ENCODE data around the gene KRT15. TPM values are rescaled to one million over a fixed set of nuclear protein-coding genes. Genes with fewer than 3 reads are reported as not detected.

The KRT15 gene
- total RNA-seq, 2 donors from 2014 or later, result not detected

- no peak for ATAC-seq
- DNase-seq (ENCODE audit: low spot score), result peak; percentile 56
- Mint-ChIP-seq H3K4me3 (no peak overlapping the region), H3K27me3 (peaks cover 0 to 16% of the 10 kb centered on the region in 2 donors), H3K36me3 (no peaks in the 10 kb centered on the region), H3K9me3 (no peaks in the 10 kb centered on the region), H3K27ac (no peak overlapping the region), H3K4me1 (ENCODE audit: low read depth in 2 of 2) (no peaks in the 10 kb centered on the region)
Observed at GRCh38 chr17:41539071-41539492, 20.4 kb upstream of the KRT15 start.

DNA sequence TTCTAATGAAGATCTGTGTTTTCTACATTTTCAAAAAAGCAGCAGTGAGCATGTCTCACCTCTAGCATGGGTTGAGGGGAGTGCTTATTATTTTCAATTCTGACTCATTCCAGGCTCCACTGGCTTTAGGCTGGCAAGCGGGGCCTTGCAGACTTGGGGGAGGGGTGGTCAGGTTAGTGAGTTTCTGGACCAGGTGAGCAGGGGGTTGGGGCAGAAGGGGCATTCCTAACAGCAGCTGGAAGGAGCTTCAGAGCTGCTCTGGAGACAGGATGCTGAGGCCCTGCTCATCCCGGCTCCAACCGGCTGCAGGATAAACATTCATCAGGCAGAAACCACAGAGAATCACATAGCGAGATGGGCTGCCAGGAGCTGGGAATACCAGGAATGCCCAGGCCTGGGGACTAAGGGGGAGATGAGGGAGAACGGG, 19.9 kb upstream of the KRT15 start:
- Mint-ChIP-seq H3K36me3 (no peaks in the 10 kb centered on the region), H3K4me3 (no peak overlapping the region), H3K27me3 (peaks cover under 1 to 19% of the 10 kb centered on the region in 2 donors), H3K27ac (no peak overlapping the region), H3K9me3 (no peaks in the 10 kb centered on the region), H3K4me1 (ENCODE audit: low read depth in 2 of 2) (no peaks in the 10 kb centered on the region)
- DNase-seq (ENCODE audit: low spot score) (no peak), ATAC-seq (no peak)

GRCh38 chr17:41537990-41538389, 19.3 kb upstream of the KRT15 start:
- Mint-ChIP-seq H3K27me3 (peaks cover 6 to 25% of the 10 kb centered on the region in 2 donors), H3K9me3 (no peaks in the 10 kb centered on the region), H3K36me3 (no peaks in the 10 kb centered on the region), H3K27ac (no peak overlapping the region), H3K4me1 (ENCODE audit: low read depth in 2 of 2) (no peaks in the 10 kb centered on the region), H3K4me3 (no peak overlapping the region)
- no peak for ATAC-seq
- no peak for DNase-seq (ENCODE audit: low spot score)

- Mint-ChIP-seq H3K4me1 (ENCODE audit: low read depth in 2 of 2) (no peaks in the 10 kb centered on the region), H3K36me3 (no peaks in the 10 kb centered on the region), H3K4me3 (no peak overlapping the region), H3K27me3 (peaks cover 10 to 27% of the 10 kb centered on the region in 2 donors), H3K9me3 (no peaks in the 10 kb centered on the region), H3K27ac (no peak overlapping the region)
- no peak for ATAC-seq
- no peak for DNase-seq (ENCODE audit: low spot score)
Observed at GRCh38 chr17:41537614-41537954, 18.9 kb upstream of the KRT15 start.

DNA sequence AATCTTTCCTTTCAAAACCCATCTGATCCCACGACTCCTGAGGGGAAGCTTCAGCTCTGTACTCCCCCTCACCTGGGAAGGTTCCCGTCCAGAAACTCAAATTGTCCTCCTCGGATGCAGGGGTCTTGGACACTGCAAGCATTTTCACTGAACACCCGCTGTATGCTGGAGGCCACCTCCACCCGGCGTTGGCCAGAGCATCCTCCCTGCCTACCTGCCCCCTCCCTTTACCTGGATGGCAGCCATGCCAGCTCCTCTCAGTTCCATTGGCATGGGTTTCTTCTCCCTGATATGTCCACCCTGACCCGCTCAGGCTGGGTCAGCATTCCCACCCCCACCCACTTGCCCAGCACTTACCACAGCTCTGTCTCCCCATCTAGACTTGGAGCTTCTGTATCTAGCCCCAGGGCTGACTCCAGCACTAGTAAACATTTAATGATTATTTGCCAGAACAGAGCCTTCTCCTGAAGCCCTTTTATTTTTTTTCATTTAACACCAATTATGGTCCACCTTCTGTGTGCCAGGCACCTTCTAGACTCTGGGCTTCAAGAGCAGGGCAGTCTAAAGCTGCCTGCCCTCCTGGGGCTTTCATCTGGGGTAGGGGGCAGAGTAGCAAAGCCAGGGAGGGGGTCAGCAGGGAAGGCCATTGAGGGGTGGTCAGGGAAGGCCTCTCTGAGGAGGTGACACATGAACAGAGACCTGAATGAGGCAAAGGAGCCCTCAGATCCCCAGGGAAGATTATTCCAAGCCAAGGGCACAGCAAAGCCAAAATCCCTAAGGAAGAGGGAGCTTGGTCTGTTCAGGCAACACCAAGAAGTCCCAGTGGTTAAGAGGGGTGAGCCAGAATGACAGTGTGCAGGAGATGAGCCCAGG, 18.3 kb upstream of the KRT15 start:
- DNase-seq (ENCODE audit: low spot score) (peak; percentile 48), ATAC-seq (no peak)
- H3K27me3 Mint-ChIP-seq, result peaks cover 16 to 31% of the 10 kb centered on the region in 2 donors
- no peak overlapping the region for H3K27ac Mint-ChIP-seq
- no peak overlapping the region for H3K4me3 Mint-ChIP-seq
- no peaks in the 10 kb centered on the region for H3K9me3 Mint-ChIP-seq
- no peaks in the 10 kb centered on the region for H3K36me3 Mint-ChIP-seq
- H3K4me1 Mint-ChIP-seq (ENCODE audit: low read depth in 2 of 2), result no peaks in the 10 kb centered on the region

GRCh38 chr17:41535764-41536481, 17.2 kb upstream of the KRT15 start:
- ATAC-seq (peak in 1 of 2 donors; percentile 22), DNase-seq (ENCODE audit: low spot score) (no peak)
- Mint-ChIP-seq H3K27me3 (peaks cover 19 to 38% of the 10 kb centered on the region in 2 donors), H3K4me1 (ENCODE audit: low read depth in 2 of 2) (no peaks in the 10 kb centered on the region), H3K27ac (no peak overlapping the region), H3K9me3 (no peaks in the 10 kb centered on the region), H3K4me3 (no peak overlapping the region), H3K36me3 (no peaks in the 10 kb centered on the region)

DNA sequence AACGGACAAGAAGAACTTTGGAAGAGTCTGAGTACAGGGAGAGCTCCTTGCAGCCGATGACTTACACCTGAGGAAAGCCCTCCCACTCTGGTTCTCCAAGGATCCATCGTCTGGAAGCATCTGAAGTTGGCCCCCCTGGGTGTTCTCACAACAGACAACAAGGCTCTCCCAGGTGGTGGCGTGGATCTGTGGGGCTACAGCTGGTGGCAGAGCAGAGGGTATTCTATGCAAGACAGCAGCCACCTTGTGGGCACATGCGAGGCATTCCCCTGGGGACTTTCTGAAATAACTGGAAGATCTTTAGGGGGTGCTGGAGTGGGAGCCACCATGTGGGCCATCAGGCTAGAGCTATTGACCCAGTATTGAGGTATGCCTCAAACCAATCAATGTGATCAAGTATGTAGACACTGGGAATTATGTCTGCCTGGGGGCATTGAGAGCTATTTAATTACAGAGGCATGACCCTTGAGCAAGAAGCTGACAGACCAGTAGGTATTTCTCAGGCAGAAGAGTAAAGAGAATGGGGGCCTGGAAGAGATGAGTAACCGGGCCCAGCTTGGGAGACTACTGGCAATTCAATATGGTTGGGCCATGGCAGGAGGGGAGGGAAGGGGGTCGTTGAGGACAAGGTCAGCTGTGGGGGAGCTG, 16.3 kb upstream of the KRT15 start:
- Mint-ChIP-seq H3K27me3 (peaks cover 19 to 38% of the 10 kb centered on the region in 2 donors), H3K9me3 (no peaks in the 10 kb centered on the region), H3K36me3 (no peaks in the 10 kb centered on the region), H3K27ac (no peak overlapping the region), H3K4me3 (no peak overlapping the region), H3K4me1 (ENCODE audit: low read depth in 2 of 2) (no peaks in the 10 kb centered on the region)
- no peak for DNase-seq (ENCODE audit: low spot score)
- ATAC-seq, result no peak

DNA sequence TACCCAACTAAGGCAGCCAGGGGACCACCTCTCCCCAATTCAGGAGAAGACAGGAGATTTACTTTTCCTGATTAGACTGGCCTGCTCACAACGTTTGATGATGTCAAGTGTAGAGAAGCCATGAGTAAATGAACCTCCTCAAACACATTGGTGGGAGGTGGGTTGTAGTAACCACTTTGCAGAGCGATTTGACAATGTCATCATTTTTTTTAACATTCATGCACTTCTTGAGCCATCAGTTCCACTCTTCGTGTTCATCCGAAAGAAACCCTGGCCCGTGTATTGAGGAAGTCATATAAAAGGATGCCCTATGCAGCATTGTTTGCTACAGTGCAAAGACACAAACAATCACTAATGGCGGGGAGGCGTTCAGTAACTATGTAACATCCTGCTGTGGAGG, 14.9 kb upstream of the KRT15 start:
- no peak for ATAC-seq
- no peaks in the 10 kb centered on the region for H3K4me1 Mint-ChIP-seq (ENCODE audit: low read depth in 2 of 2)
- no peak overlapping the region for H3K27ac Mint-ChIP-seq
- H3K9me3 Mint-ChIP-seq, result no peaks in the 10 kb centered on the region
- DNase-seq (ENCODE audit: low spot score), result no peak
- H3K36me3 Mint-ChIP-seq, result no peaks in the 10 kb centered on the region
- no peak overlapping the region for H3K4me3 Mint-ChIP-seq
- peaks cover 29 to 39% of the 10 kb centered on the region in 2 donors for H3K27me3 Mint-ChIP-seq

DNA sequence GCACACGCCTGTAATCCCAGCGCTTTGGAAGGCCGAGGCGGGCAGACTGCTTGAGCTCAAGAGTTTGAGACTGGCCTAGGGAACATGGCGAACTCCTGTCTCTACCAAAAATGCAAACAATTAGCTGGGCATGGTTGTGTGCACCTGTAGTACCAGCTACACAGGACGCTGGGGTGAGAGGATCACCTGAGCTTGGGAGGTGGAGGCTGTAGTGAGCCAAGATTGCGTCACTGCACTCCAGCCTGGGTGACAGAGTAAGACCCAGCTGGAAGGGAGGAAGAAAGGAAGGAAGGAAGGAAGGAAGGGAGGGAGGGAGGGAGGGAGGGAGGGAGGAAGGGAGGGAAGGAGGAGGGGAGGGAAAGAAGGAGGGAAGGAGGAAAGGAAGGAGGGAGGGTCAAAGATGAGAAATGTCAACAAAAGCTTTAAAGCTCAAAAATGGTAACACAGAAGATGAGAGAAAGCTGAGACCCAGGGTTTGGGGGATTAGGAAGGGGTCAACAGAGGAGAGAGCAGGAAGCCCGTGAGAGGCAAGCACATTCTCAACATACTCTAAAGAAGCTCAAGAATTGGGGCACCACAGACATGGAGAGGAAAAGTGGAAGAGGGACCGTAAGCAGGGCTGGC, 14.4 kb upstream of the KRT15 start:
- no peak for ATAC-seq

DNA sequence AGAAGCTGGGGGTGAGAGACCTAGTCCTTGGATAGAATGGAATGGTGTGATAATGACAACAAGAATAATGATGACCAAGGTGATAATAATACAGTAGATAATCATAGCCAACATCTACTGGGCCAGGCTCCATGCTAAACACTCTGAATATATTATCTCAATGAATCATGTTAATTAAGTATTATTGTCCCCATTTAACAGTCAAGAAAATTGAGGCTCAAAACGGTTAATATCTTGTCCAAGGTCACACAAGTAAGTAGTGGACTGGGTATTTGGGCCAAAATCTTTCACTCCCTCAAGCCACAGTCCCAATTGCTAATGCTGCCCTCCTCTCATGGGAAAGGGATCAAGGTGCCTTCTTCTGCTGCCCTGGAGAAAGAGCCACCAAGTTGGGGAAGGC, 13.3 kb upstream of the KRT15 start:
- no peak for DNase-seq (ENCODE audit: low spot score)
- peaks cover 33 to 44% of the 10 kb centered on the region in 2 donors for H3K27me3 Mint-ChIP-seq
- no peak overlapping the region for H3K27ac Mint-ChIP-seq
- ATAC-seq, result no peak
- H3K9me3 Mint-ChIP-seq, result no peaks in the 10 kb centered on the region
- no peak overlapping the region for H3K4me3 Mint-ChIP-seq
- H3K36me3 Mint-ChIP-seq, result no peaks in the 10 kb centered on the region
- H3K4me1 Mint-ChIP-seq (ENCODE audit: low read depth in 2 of 2), result peaks cover 0 to 3% of the 10 kb centered on the region in 2 donors

More for the DNA sequence above, 14.4 kb upstream of the KRT15 start:
- DNase-seq (ENCODE audit: low spot score), result no peak
- Mint-ChIP-seq H3K27ac (no peak overlapping the region), H3K9me3 (no peaks in the 10 kb centered on the region), H3K36me3 (no peaks in the 10 kb centered on the region), H3K27me3 (peaks cover 33 to 42% of the 10 kb centered on the region in 2 donors), H3K4me1 (ENCODE audit: low read depth in 2 of 2) (peaks cover 0 to 3% of the 10 kb centered on the region in 2 donors), H3K4me3 (no peak overlapping the region)

GRCh38 chr17:41530062-41531048, 11.7 kb upstream of the KRT15 start:
- Mint-ChIP-seq H3K27ac (no peak overlapping the region), H3K4me1 (ENCODE audit: low read depth in 2 of 2) (peaks cover 0 to 3% of the 10 kb centered on the region in 2 donors), H3K4me3 (no peak overlapping the region), H3K27me3 (peaks cover 33 to 45% of the 10 kb centered on the region in 2 donors), H3K9me3 (no peaks in the 10 kb centered on the region), H3K36me3 (no peaks in the 10 kb centered on the region)
- ATAC-seq, result no peak
- DNase-seq (ENCODE audit: low spot score), result no peak

- DNase-seq (ENCODE audit: low spot score) (no peak), ATAC-seq (no peak)
- H3K27me3 Mint-ChIP-seq, result peaks cover 33 to 45% of the 10 kb centered on the region in 2 donors
- no peaks in the 10 kb centered on the region for H3K36me3 Mint-ChIP-seq
- no peak overlapping the region for H3K27ac Mint-ChIP-seq
- H3K4me1 Mint-ChIP-seq (ENCODE audit: low read depth in 2 of 2), result peaks cover 0 to 3% of the 10 kb centered on the region in 2 donors
- no peak overlapping the region for H3K4me3 Mint-ChIP-seq
- no peaks in the 10 kb centered on the region for H3K9me3 Mint-ChIP-seq
Observed at GRCh38 chr17:41529491-41529915, 10.8 kb upstream of the KRT15 start.
